Urinary bladder (tissue), 4 donors: ENCODE results near the gene SSX2IP. TPM values are rescaled to one million over a fixed set of nuclear protein-coding genes. Genes with fewer than 3 reads are reported as not detected.

Experiments used
- DNase-seq: peaks from one replicate; pipeline ENCODE4 v3.0.0-alpha.2; 2015; ENCODE audit errors: extremely low spot score
- H3K27ac ChIP-seq: one replicate; pipeline ENCODE4 v1.5.1; 2013; ENCODE audit warnings: low read depth, mild to moderate bottlenecking, moderate library complexity
- H3K36me3 ChIP-seq: one replicate; pipeline ENCODE4 v1.6.1; 2013; ENCODE audit warnings: mild to moderate bottlenecking, moderate library complexity; ENCODE audit not compliant: insufficient read depth
- H3K4me1 ChIP-seq: one replicate; pipeline ENCODE4 v1.6.1; 2013; ENCODE audit warnings: mild to moderate bottlenecking, moderate library complexity; ENCODE audit not compliant: insufficient read depth
- H3K4me3 ChIP-seq: one replicate; pipeline ENCODE4 v1.5.1; 2013; ENCODE audit warnings: low read depth, low read length
- WGBS: extraction: QIAGEN DNeasy Blood & Tissue Kit; methylation state at CpG from one replicate; pipeline ENCODE4 v1.1.7; 2013; 5-methylcytosine and 5-hydroxymethylcytosine counted together
- polyA plus RNA-seq: library from polyadenylated mRNA; stranded (reverse); fragments of 200-250 nt; gene quantifications from one replicate; pipeline ENCODE4 v1.2.3, GENCODE V29; 2013
- total RNA-seq: library from RNA; depleted of rRNA; stranded (reverse); fragments of >200 nt; gene quantifications from one replicate; pipeline ENCODE4 v1.2.3, GENCODE V29; 2014
- donor health status: healthy with polysubstance abuse.
- donor health status: healthy.

Gene SSX2IP
- total and polyA plus RNA-seq, 2 donors = 8.2 to 33.3 TPM

GRCh38 chr1:84721152-84721551 is 30.9 kb upstream of the SSX2IP start:
- Histone ChIP-seq H3K36me3 (no peaks in the 10 kb centered on the region), H3K27ac (no peak overlapping the region), H3K4me3 (no peak overlapping the region), H3K4me1 (no peaks in the 10 kb centered on the region)
- DNase-seq = no peak
- WGBS = 83% methylated on average over 2 of the region's 2 CpGs

- Histone ChIP-seq H3K4me1 (no peaks in the 10 kb centered on the region), H3K36me3 (no peaks in the 10 kb centered on the region), H3K27ac (no peak overlapping the region), H3K4me3 (no peak overlapping the region)
- 34% methylated on average over 5 of the region's 5 CpGs for WGBS
- no peak for DNase-seq
Measured at GRCh38 chr1:84720221-84720780, 30.0 kb upstream of the SSX2IP start.

GRCh38 chr1:84719543-84720217 is 29.4 kb upstream of the SSX2IP start:
- no peak overlapping the region for H3K4me3 ChIP-seq
- DNase-seq = peak; percentile 75
- no peaks in the 10 kb centered on the region for H3K36me3 ChIP-seq
- no peak overlapping the region for H3K27ac ChIP-seq
- 21% methylated on average over 8 of the region's 8 CpGs for WGBS
- no peaks in the 10 kb centered on the region for H3K4me1 ChIP-seq

GRCh38 chr1:84715342-84716019 is 25.2 kb upstream of the SSX2IP start:
- no peak for DNase-seq
- Histone ChIP-seq H3K36me3 (no peaks in the 10 kb centered on the region), H3K4me1 (no peaks in the 10 kb centered on the region), H3K27ac (no peak overlapping the region), H3K4me3 (no peak overlapping the region)
- WGBS = 64% methylated on average over 3 of the region's 3 CpGs

GRCh38 chr1:84712276-84712874 is 22.1 kb upstream of the SSX2IP start:
- Histone ChIP-seq H3K4me3 (no peak overlapping the region), H3K4me1 (no peaks in the 10 kb centered on the region), H3K27ac (no peak overlapping the region), H3K36me3 (no peaks in the 10 kb centered on the region)
- WGBS = 71% methylated on average over 3 of the region's 3 CpGs
- no peak for DNase-seq

- H3K36me3 ChIP-seq = no peaks in the 10 kb centered on the region
- WGBS = 59% methylated on average over 4 of the region's 4 CpGs
- H3K4me1 ChIP-seq = no peaks in the 10 kb centered on the region
- no peak for DNase-seq
- no peak overlapping the region for H3K27ac ChIP-seq
- no peak overlapping the region for H3K4me3 ChIP-seq
Measured at GRCh38 chr1:84711869-84712268, 21.6 kb upstream of the SSX2IP start.

GRCh38 chr1:84711121-84711520 is 20.9 kb upstream of the SSX2IP start:
- WGBS = 35% methylated on average over 1 of the region's 1 CpG
- Histone ChIP-seq H3K36me3 (no peaks in the 10 kb centered on the region), H3K4me3 (no peak overlapping the region), H3K4me1 (no peaks in the 10 kb centered on the region), H3K27ac (no peak overlapping the region)
- DNase-seq = no peak

GRCh38 chr1:84709131-84709530 is 18.9 kb upstream of the SSX2IP start:
- Histone ChIP-seq H3K36me3 (no peaks in the 10 kb centered on the region), H3K27ac (no peak overlapping the region), H3K4me3 (no peak overlapping the region), H3K4me1 (no peaks in the 10 kb centered on the region)
- 81% methylated on average over 1 of the region's 1 CpG for WGBS
- no peak for DNase-seq

- no peaks in the 10 kb centered on the region for H3K36me3 ChIP-seq
- H3K27ac ChIP-seq = no peak overlapping the region
- H3K4me1 ChIP-seq = no peaks in the 10 kb centered on the region
- no peak overlapping the region for H3K4me3 ChIP-seq
- WGBS = 91% methylated on average over 4 of the region's 4 CpGs
- DNase-seq = no peak
Measured at GRCh38 chr1:84708031-84708430, 17.8 kb upstream of the SSX2IP start.

- Histone ChIP-seq H3K4me3 (no peak overlapping the region), H3K4me1 (no peaks in the 10 kb centered on the region), H3K36me3 (no peaks in the 10 kb centered on the region), H3K27ac (no peak overlapping the region)
- 87% methylated on average over 4 of the region's 4 CpGs for WGBS
- DNase-seq = no peak
Measured at GRCh38 chr1:84705513-84705912, 15.3 kb upstream of the SSX2IP start.

- H3K4me3 ChIP-seq = no peak overlapping the region
- WGBS = 79% methylated on average over 3 of the region's 3 CpGs
- H3K4me1 ChIP-seq = no peaks in the 10 kb centered on the region
- no peak overlapping the region for H3K27ac ChIP-seq
- no peak for DNase-seq
- no peaks in the 10 kb centered on the region for H3K36me3 ChIP-seq
Measured at GRCh38 chr1:84704872-84705417, 14.7 kb upstream of the SSX2IP start.

- Histone ChIP-seq H3K36me3 (no peaks in the 10 kb centered on the region), H3K4me1 (peaks cover 3% of the 10 kb centered on the region)
- 37% methylated on average over 2 of the region's 2 CpGs for WGBS
Measured at GRCh38 chr1:84703431-84703830, 13.2 kb upstream of the SSX2IP start.

GRCh38 chr1:84702143-84702542 is 11.9 kb upstream of the SSX2IP start:
- Histone ChIP-seq H3K4me1 (peaks cover 3% of the 10 kb centered on the region), H3K27ac (no peak overlapping the region), H3K4me3 (no peak overlapping the region), H3K36me3 (no peaks in the 10 kb centered on the region)
- DNase-seq = no peak
- WGBS = 65% methylated on average over 1 of the region's 1 CpG

More at GRCh38 chr1:84703431-84703830, 13.2 kb upstream of the SSX2IP start:
- no peak for DNase-seq
- H3K27ac ChIP-seq = no peak overlapping the region
- no peak overlapping the region for H3K4me3 ChIP-seq

GRCh38 chr1:84701376-84701775 is 11.1 kb upstream of the SSX2IP start:
- Histone ChIP-seq H3K4me3 (no peak overlapping the region), H3K4me1 (peaks cover 3% of the 10 kb centered on the region), H3K27ac (no peak overlapping the region), H3K36me3 (no peaks in the 10 kb centered on the region)
- WGBS = 16% methylated on average over 5 of the region's 5 CpGs
- no peak for DNase-seq
